HG02970 (cell line): ENCODE results near the gene ZSCAN22.
"Not testable (repeated sequence)": the region's sequence is repeated elsewhere in the genome, so short reads cannot be mapped to it uniquely, and the experiment has no call there.

ENCODE experiments used
- ATAC-seq: cut with Tn5 transposase; IDR thresholded peaks from one replicate; pipeline ENCODE4 v1.9.1; 2021; ENCODE audit warnings: mild to moderate bottlenecking, moderate library complexity, moderate number of reproducible peaks; ENCODE audit not compliant: unreplicated experiment, low FRiP score

ZSCAN22 gene

DNA sequence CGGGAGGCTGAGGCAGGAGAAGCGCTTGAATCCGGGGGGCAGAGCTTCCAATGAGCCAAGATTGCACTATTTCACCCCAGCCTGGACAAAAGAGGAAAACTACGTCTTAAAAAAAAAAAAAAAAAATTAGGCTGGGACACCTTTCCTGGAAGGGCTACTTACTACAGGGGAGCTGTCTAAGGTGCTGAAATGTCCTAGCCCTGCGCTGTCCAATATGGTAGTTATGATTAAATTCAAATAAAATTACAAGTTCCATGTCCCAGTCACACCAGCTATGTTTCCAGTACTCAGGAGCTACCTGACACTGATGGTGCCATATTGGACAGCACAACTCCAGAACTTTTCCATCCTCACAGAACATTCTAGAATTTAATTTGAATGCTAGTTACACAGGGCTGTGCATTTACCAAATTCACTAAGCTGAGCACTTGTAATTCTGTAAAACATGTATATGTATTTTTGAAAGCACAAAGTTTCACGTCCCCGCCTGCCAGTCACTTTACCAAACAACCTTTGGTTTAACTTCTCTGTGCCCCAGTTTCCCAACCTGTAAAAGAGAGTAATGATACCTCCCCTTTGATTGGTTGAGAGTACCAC, 9.2 kb upstream of the ZSCAN22 start:
- ATAC-seq: no peak

DNA sequence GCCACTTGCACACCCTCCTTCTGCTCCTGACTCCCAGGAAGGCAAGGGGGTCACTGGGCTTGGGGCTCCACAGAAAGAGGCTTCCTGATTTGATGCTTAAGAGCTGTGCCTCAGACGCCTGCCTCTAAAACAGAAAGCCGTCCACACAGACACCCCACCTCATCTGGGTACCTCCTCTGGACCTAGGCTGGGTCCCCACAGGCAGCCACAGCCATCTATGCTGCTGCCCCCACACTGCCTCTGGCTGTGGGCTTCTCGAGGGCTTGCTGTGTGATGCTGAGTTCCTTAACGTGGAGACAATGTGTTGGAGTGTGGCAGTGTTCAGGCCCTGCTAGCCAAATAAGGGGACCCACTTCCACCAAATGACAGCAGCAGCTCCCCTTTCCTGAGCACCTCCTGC, 8.5 kb upstream of the ZSCAN22 start:
- no peak for ATAC-seq

DNA sequence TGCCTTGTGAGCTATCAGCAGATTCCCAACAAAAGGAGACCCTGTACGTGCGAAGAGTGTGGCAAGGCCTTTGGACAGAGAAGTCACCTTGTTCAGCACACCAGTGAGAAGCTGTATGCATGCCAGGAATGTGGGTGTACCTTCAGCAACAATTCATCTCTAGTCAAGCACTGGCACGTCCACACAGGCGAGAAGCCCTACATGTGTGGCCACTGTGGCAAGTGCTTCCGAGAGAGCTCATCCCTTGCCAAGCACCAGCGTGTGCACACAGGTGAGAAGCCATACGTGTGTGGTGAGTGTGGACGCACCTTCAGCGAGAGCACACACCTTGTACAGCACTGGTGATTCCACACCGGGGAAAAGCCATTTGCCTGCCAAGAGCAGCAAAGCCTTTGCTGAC, 7.6 kb upstream of the ZSCAN22 start:
- ATAC-seq: no peak

DNA sequence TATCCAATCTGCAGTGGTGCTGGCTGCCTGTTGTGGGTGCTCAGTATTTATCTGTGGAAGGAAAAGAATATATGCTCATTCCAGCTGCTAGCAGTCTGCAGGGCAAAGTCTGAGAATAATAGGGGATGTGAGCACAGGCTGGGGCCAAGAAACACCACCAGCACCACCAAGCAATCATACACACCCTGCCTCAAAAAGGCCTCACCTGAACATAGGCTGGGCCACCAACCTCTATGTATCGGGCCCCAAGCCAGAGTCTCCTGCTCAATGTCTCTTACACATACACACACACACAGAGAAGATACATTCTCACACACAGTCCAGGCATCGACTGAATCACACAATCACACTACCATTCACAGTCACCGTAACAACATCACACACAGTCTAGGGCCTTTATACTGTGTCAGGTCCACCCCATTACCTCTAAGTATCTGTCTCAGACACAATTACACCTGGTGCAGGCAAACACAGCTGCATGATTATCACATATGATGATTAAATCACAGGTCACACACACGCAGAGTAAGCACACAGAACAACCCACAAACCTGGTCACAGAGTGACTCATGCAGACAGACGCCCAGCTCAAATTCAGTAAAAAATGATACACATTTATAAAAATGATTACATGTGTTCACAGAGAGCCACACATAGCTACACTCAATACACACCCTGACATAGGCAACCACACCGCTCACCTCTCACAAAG, 1.3 kb upstream of the ZSCAN22 start:
- no peak for ATAC-seq

DNA sequence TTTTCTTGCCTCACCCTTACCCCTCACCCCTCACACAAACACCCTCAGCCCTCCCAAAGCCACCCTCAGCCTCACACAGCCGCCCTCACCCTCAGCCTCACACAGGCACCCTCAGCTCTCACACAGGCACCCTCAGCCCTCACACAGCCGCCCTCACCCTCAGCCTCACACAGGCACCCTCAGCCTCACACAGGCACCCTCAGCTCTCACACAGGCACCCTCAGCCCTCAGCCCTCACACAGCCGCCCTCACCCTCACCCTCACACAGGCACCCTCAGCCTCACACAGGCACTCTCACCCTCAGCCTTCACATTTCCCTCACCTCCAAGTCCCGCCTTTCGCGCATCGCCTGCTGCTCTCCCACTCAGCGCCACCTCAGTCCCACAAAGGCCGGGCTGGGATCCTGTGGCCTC, 287 bp upstream of the ZSCAN22 start:
- ATAC-seq: no peak

GRCh38 chr19:58328999-58329398, 2.2 kb downstream of the ZSCAN22 start:
- ATAC-seq: no peak

DNA sequence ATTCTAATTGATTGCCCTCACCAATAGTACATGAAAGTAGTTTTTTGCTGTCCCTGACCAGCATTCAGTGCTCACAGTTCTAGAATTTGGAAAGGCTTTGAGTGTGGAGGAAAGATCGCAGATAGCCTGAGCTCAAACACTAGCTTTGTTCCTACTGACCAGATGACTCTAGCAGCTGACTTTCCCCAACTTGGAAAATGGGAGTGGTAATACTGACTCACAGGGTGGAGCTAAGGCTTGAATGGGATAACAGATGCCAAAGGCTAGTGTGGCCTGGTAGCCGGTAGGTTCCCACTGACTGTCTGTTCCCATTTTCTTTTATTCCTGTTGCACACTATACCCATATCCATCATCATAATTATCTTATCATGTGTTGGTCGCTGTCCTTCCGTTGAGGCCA, 3.7 kb downstream of the ZSCAN22 start:
- ATAC-seq: no peak

DNA sequence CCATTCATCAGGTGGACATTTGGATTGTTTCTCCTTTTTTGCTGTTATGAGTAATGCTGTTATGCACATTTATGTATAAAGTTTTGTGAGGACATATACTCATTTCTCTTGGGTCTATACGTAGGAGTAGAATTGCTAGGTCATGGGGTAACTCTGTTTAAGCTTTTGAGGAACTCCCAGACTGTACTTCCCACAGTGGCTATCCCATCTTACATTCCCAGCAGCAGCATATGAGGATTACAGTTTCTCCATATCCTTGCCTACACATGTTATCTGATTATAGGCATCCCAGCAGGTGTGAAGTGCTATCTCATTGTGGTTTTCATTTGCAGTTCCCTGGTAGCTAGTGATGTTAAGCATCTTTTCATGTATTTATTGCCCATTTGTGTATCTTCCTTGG, 5.9 kb downstream of the ZSCAN22 start:
- ATAC-seq: no peak

DNA sequence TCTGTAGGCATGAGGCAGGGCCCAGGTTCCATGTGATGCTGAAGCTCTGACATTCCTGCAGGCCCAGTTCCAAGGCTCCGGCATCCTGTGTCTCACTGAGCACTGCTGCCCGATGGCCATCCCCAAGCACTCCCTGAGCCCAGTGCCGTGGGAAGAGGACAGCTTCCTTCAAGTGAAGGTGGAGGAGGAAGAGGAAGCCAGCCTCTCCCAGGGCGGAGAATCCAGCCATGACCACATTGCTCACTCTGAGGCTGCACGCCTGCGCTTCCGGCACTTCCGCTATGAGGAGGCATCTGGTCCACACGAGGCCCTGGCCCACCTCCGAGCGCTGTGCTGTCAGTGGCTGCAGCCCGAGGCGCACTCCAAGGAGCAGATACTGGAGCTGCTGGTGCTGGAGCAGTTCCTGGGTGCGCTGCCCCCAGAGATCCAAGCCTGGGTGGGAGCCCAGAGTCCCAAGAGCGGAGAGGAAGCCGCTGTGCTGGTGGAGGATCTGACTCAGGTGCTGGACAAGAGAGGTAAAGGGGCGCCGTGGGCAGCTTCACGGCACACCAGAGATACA, 8.0 kb downstream of the ZSCAN22 start:
- no peak for ATAC-seq

- ATAC-seq: no peak
These were observed 8.8 kb downstream of the ZSCAN22 start for GRCh38 chr19:58335630-58336029.

- ATAC-seq: no peak
These were observed 9.4 kb downstream of the ZSCAN22 start for GRCh38 chr19:58336216-58336615.

DNA sequence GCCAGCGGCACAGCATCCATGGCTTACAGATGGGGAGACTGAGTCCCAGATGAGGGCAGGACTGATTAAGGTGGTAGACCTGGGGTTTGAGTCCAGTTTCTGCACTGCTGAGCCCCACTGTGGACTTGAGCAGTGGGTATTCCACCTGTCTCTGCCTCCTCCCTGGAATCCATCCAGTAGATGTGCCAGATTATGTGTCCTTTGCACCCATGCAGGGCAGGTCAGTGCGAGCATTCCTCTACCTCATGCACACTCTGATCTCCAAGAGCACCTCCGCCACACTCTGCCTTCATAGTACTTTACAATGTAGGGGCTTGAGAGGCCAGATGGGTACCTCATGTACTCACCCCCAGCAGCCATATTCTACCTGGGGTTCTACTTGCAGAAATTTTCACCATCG, 10.0 kb downstream of the ZSCAN22 start:
- no peak for ATAC-seq

GRCh38 chr19:58338336-58338735, 11.5 kb downstream of the ZSCAN22 start:
- ATAC-seq: no peak

GRCh38 chr19:58338825-58339558, 12.2 kb downstream of the ZSCAN22 start:
- no peak for ATAC-seq

DNA sequence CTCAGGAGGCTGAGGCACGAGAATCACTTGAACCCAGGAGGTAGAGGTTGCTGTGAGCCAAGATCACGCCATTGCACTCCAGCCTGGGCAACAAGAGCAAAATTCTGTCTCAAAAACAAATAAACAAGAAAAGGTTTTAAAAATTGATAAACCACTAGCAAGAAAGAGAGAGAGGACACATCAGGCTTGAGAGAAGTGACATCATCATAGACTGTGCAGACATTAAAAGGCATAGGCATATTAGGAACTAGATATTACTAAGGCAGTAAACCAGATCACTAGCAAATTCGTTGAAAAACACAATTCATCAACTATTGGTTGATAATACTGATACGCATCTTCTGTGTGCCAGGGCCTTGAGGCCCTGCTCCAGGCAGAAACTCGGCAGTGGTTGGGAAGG, 18.8 kb downstream of the ZSCAN22 start:
- no peak for ATAC-seq

- peak; percentile 77 for ATAC-seq
These were observed 20.5 kb downstream of the ZSCAN22 start for GRCh38 chr19:58346961-58347929.

- not testable (repeated sequence) for ATAC-seq
These were observed 21.3 kb downstream of the ZSCAN22 start for GRCh38 chr19:58348080-58348479.

DNA sequence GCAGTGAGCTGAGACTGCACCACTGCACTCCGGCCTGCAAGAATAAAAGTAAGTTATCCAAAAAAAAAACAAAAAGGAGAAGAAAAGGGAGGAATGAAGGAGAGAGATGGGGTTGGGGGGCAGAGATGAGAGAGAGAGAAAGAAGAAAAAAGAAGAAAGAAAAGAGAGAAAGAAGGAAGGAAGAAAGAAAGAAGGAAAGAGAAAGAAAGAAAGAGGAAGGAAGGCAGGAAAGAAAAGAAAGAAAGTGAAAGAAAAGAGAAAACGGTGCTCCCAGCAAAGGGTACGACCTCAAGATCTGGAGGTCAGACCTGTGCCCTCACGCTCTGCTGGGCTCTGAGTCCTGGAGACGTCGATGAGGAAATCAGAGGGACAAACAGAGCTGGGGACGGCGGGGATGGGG, 22.8 kb downstream of the ZSCAN22 start:
- no peak for ATAC-seq

- no peak for ATAC-seq
These were observed 23.4 kb downstream of the ZSCAN22 start for GRCh38 chr19:58350001-58350861.
